HG03039 (cell line): ENCODE results near the gene PPTC7.
"Not testable (repeated sequence)": the region's sequence is repeated elsewhere in the genome, so short reads cannot be mapped to it uniquely, and the experiment has no call there.

ENCODE experiments used
- ATAC-seq: cut with Tn5 transposase; IDR thresholded peaks from one replicate; pipeline ENCODE4 v1.9.1; 2021; ENCODE audit warnings: mild to moderate bottlenecking, moderate library complexity; ENCODE audit not compliant: unreplicated experiment

PPTC7 gene

DNA sequence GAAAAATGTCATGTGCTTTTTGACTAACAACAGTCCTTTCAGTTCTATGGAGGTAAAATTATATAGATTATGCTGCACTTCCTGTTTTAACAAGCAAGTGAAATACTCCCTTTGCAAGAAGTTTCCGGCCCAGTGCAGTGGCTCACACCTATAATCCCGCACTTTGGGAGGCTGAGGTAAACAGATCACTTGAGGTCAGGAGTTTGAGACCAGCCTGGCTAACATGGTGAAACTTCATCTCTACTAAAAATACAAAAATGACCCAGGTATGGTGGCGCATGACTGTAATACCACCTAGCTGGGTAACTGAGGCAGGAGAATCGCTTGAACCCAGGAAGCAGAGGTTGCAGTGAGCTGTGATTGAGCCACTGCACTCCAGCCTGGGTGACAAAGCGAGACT lies 20.7 kb downstream of the PPTC7 start:
- ATAC-seq, result not testable (repeated sequence)

DNA sequence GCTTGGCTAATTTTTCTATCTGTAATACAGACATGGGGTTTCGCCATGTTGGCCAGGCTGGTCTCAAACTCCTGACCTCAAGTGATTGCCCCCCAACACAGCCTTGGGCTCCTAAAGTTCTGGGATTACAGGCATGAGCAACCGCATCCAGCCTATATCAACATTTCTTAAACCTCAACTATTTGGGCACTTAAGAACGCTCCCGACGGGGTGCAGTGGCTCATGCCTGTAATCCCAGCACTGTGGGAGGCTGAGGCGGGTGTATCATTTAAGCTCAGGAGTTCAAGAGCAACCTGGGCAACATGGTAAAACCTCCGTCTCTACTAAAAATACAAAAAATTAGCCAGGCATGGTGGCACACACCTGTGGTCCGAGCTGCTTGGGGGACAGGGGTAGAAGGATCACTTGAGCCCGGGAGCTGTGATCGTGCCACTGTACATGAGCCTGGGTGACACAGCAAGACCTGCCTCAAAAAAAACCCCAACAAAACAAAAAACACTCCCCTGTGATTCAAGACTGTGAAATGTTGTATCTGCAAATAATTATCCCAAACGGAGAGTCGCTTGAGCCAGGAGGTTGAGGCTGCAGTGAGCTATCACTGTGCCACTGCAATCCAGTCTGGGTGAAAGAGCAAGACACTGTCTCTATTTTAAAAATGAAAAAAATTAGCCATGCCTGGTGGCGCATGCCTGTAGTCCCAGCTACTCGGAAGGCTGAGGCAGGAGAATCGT lies 21.5 kb downstream of the PPTC7 start:
- no peak for ATAC-seq

DNA sequence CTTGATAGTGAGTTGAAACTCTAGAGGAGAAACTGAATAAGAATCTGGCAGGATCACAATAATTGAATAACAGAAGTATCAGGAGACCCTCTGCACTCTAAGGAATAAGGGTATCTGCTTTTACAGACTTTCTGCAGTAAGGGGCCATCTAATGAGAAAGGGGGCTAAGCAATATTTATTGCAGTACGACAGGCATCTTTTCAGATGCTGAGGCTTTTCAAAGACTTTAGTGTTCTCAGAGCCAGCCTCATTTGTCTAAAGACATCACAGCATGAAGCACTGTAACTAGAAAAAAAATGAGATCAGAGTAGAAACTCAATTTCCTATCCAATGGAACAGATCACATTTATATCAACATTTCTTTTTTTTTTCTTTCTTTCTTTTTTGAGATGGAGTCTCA lies 22.2 kb downstream of the PPTC7 start:
- no peak for ATAC-seq

GRCh38 chr12:110560048-110560447 lies 23.1 kb downstream of the PPTC7 start:
- no peak for ATAC-seq

DNA sequence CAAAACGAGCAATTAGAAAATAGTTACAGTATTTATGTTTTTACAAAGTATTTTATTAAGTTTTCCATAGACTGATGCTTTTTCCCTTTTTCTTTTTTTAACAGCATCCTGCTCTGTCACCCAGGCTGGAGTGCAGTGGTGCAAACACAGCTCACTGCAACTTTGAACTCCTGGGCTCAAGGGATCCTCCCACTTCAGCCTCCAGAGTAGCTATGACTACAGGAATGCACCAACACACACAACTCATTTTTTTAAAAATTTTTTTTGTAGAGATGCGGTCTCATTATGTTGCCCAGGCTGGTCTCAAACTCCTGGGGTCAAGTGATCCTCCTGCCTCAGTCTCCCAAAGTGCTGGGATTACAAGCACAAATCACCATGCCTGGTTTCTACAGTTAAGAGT lies 24.2 kb downstream of the PPTC7 start:
- ATAC-seq, result not testable (repeated sequence)

DNA sequence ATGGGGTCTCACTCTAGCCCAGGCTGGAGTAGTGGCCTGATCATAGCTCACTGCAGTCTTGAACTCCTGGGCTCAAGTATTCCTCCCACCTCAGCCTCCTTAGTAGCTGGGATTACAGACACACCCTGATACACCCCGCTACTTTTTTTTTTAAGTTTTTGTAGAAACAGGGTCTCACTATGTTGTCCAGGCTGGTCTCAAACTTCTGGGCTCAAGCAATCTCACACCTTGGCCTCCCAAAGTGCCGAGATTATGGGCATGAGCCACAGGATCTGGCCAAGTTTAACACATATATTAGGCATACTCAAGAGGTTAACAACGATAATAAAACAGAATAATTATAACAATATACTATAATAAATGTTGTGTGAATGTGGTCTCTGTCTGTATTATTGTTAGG lies 25.8 kb downstream of the PPTC7 start:
- ATAC-seq, result no peak

GRCh38 chr12:110556705-110557104 lies 26.4 kb downstream of the PPTC7 start:
- no peak for ATAC-seq

- ATAC-seq, result no peak
Observed at GRCh38 chr12:110555577-110556406, 27.3 kb downstream of the PPTC7 start.

GRCh38 chr12:110554184-110554583 lies 28.9 kb downstream of the PPTC7 start:
- ATAC-seq, result no peak

- ATAC-seq, result no peak
Observed at GRCh38 chr12:110550981-110551380, 32.1 kb downstream of the PPTC7 start.

DNA sequence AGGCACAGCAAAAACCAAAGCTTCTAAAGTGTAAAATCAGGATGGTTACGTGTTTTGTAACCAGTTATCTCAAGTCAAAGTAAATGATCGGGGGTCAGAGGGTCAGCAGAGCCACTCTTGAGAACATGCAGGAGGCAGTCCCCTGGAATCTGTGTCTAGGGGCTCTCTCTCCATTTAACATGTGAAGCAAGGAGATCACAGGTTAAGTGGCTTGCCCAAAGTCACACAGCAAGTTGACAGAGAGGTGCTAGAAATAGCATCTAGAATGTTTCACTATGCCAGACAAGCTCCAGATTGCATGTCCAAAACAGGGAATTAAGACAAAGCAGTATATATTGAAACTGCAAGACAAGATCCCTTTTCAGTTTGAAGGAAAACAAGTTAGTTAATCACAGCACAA lies 33.4 kb downstream of the PPTC7 start:
- no peak for ATAC-seq

GRCh38 chr12:110548678-110549077 lies 34.4 kb downstream of the PPTC7 start:
- ATAC-seq, result no peak

GRCh38 chr12:110547090-110547489 lies 36.0 kb downstream of the PPTC7 start:
- ATAC-seq, result no peak

DNA sequence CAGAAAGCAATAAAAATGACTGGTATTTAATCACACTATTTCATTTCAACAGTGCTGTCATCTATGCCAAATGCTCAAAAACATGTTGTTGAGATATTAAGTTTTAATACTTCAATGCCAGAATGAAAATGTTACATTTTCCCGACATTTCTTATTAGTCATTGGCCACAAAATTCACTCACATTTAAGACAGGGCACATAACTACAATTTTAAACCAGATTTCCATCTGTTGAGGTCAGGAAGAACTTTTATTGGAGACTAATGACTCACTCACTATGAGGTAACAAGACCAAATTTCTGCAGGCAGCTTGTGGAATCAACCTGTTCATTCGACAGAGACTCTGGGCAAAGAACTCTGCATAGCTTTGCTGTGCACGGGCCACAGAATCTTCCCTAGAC lies 36.8 kb downstream of the PPTC7 start:
- ATAC-seq, result no peak

DNA sequence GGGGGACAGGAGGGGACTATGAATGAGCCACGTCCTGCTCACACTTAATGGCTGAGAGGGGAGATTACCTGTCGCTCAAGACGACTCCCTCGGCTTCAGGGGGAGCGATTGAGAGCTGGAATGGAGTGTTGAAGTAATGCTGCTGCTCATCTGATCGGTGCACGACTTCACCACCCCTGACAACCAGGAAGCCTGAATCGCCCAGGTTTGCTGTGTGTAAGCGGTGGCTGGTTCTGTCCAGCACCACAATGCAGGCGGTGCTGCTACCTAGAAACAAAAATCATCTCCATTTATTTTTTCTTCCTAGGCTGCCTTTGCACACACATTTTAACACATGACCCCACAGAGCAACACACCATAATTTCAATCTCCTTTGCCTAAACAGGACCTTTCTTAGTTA lies 37.3 kb downstream of the PPTC7 start:
- no peak for ATAC-seq

- ATAC-seq, result not testable (repeated sequence)
Observed at GRCh38 chr12:110545259-110545658, 37.9 kb downstream of the PPTC7 start.

DNA sequence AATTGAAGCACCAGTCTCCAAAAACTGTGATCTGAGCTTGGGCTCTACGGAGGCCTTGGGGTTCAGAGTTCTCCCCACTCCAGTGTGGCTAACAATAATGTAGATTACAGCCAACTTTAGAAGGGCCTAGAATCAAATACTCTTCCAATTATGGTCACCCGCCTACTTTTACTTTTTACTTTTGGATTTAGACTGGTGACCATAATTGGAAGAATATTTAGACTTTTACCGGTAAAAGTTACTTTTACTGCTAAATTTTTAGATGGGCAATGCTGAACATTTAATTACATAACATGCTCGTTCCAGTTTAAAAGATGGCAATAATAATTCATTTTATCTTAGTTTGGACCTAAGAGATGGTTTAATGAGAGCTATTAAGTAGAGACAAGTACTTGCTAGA lies 39.2 kb downstream of the PPTC7 start:
- ATAC-seq, result no peak

DNA sequence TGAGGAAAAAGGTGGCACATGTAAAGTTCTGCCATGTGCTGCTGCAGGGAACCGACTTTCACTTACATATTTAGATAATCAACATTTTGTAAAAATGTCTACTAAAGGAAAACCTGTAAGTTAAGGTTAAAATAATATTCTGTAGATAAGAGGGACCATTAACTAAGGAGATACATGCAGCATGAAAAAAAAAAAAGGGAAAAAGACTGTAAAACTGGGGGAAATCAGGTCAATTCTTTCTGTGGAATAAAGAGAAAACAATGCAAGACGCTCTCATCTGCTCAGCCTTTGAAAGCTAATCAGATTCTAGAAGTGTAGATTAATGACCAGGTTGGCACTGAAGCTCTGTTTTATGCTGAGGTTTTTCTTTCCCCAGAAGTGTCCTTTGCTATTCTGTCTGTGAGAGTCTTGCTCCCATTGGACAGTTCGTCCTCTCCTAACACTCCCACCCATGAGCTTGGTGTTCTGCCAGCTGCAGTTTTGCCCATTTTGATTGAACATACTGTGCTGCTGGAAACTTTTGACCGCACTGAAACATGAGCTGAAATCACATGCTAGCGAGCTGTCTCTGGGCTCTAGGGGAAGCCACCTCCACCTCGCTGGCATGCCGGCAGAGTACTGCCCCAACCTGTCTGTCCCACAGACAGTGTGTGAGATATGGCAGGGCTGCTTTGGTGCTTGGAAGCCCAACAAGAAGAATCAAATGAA lies 39.7 kb downstream of the PPTC7 start:
- no peak for ATAC-seq

GRCh38 chr12:110540048-110540447 lies 43.1 kb downstream of the PPTC7 start:
- ATAC-seq, result no peak

GRCh38 chr12:110538869-110539622 lies 44.1 kb downstream of the PPTC7 start:
- no peak for ATAC-seq
